HG02981 (cell line): ENCODE data around the gene TMEM115.
"Not testable (repeated sequence)": the region's sequence is repeated elsewhere in the genome, so short reads cannot be mapped to it uniquely, and the experiment has no call there.

Source experiments
- ATAC-seq: cut with Tn5 transposase; IDR thresholded peaks from one replicate; pipeline ENCODE4 v1.9.1; 2021; ENCODE audit warnings: mild to moderate bottlenecking, moderate library complexity; ENCODE audit not compliant: unreplicated experiment

The TMEM115 gene

GRCh38 chr3:50319894-50320625 lies 39.3 kb downstream of the TMEM115 start:
- no peak for ATAC-seq

GRCh38 chr3:50319181-50319893 lies 40.0 kb downstream of the TMEM115 start:
- ATAC-seq = no peak

- ATAC-seq = no peak
Observed at GRCh38 chr3:50318615-50319014, 40.7 kb downstream of the TMEM115 start.

- ATAC-seq = no peak
Observed at GRCh38 chr3:50318163-50318562, 41.2 kb downstream of the TMEM115 start.

GRCh38 chr3:50317300-50317699 lies 42.0 kb downstream of the TMEM115 start:
- no peak for ATAC-seq

- no peak for ATAC-seq
Observed at GRCh38 chr3:50316657-50317242, 42.6 kb downstream of the TMEM115 start.

GRCh38 chr3:50314816-50315215 lies 44.5 kb downstream of the TMEM115 start:
- ATAC-seq = no peak

GRCh38 chr3:50314342-50314741 lies 45.0 kb downstream of the TMEM115 start:
- no peak for ATAC-seq

- ATAC-seq = not testable (repeated sequence)
Observed at GRCh38 chr3:50312041-50312440, 47.3 kb downstream of the TMEM115 start.
